GM12878 (cell line): ENCODE data around the gene WDR75. TPM values are rescaled to one million over a fixed set of nuclear protein-coding genes. Genes with fewer than 3 reads are reported as not detected.

Source experiments
- ATAC-seq: fragments of 200-7000 bp; cut with Tn5 transposase; 3 replicates; pipeline ENCODE4 v1.9.1; 2020; ENCODE audit warnings: mild to moderate bottlenecking, moderate library complexity
- BruUV-seq: library from RNA; stranded (reverse); fragments of 400-500 nt; replicated peaks from 2 replicates; lab custom pipeline; 2021; lab: Mats Ljungman, UMichigan
- CTCF ChIA-PET: fragments of 300-600 bp; sonication (Branson Sonifier 250); formaldehyde crosslinking; extraction: SDS; loops from one replicate; lab custom pipeline; 2021; ENCODE audit warnings: inconsistent platforms; lab: Yijun Ruan, JAX
- POLR2A ChIA-PET: fragments of 350-600 bp; formaldehyde crosslinking; extraction: SDS; loops from one replicate; lab custom pipeline; 2021; ENCODE audit warnings: inconsistent platforms; lab: Charles Lee
- RAD21 ChIA-PET: fragments of 300-600 bp; sonication (Branson Sonifier 250); formaldehyde crosslinking; loops from one replicate; lab custom pipeline; 2023; ENCODE audit warnings: antibody characterized with exemption; ENCODE audit not compliant: unreplicated experiment; lab: Charles Lee
- SMC1A ChIA-PET: fragments of 300-600 bp; sonication (Branson Sonifier 250); formaldehyde crosslinking; loops from one replicate; lab custom pipeline; 2023; ENCODE audit not compliant: unreplicated experiment, uncharacterized antibody; lab: Charles Lee
- DNase-seq: peaks from one replicate; pipeline ENCODE4 v3.0.0-alpha.2; 2011; ENCODE audit warnings: low read depth, low spot score
- FAIRE-seq: peaks from 3 replicates; lab custom pipeline; 2011; peaks lifted over from hg19 to GRCh38; lab: Jason Lieb, UNC
- H2AFZ ChIP-seq: 2 replicates; pipeline ENCODE4 v1.6.0; 2011; ENCODE audit warnings: low read depth, low read length, control low read depth; ENCODE audit not compliant: control insufficient read depth
- H3K27ac ChIP-seq: 2 replicates; pipeline ENCODE4 v1.5.1; 2011; ENCODE audit warnings: control low read depth; ENCODE audit not compliant: control insufficient read depth, insufficient read depth
- H3K27me3 ChIP-seq, 2 experiments: replicated peaks in 1 of 2; 2 replicates each; pipeline versions ENCODE4 v1.6.0 to v1.6.1; 2011; ENCODE audit warnings: low read length in 1 of 2; ENCODE audit not compliant: control insufficient read depth in 2 of 2, insufficient read depth in 2 of 2
- H3K36me3 ChIP-seq, 2 experiments: 2 replicates each; pipeline ENCODE4 v1.5.1; 2011; ENCODE audit warnings: low read length in 1 of 2; ENCODE audit not compliant: control insufficient read depth in 2 of 2, insufficient read depth in 2 of 2
- H3K4me1 ChIP-seq: 2 replicates; pipeline ENCODE4 v1.6.1; 2011; ENCODE audit warnings: mild to moderate bottlenecking, low read length, moderate library complexity, mixed read lengths; ENCODE audit not compliant: control insufficient read depth, insufficient read depth
- H3K4me2 ChIP-seq: 2 replicates; pipeline ENCODE4 v1.6.0; 2011; ENCODE audit warnings: control low read depth; ENCODE audit not compliant: control insufficient read depth, insufficient read depth
- H3K4me3 ChIP-seq: fragments of 200-600 bp; sonication (generic); 2 replicates; pipeline ENCODE4 v1.5.1; 2016
- H3K79me2 ChIP-seq: 2 replicates; pipeline ENCODE4 v1.6.0; 2011; ENCODE audit warnings: low read length; ENCODE audit not compliant: control insufficient read depth, insufficient read depth
- H3K9ac ChIP-seq: 2 replicates; pipeline ENCODE4 v1.8.0; 2011; ENCODE audit warnings: low read length, control low read depth, mixed read lengths; ENCODE audit not compliant: control insufficient read depth, insufficient read depth
- H3K9me3 ChIP-seq: replicated peaks from 3 replicates; pipeline ENCODE4 v1.5.1; 2011; ENCODE audit warnings: mild to moderate bottlenecking, low read length; ENCODE audit not compliant: control insufficient read depth, insufficient read depth
- H4K20me1 ChIP-seq: 2 replicates; pipeline ENCODE4 v1.6.0; 2011; ENCODE audit not compliant: control insufficient read depth, insufficient read depth
- BRCA1 ChIP-seq: IDR thresholded peaks from 2 replicates; pipeline ENCODE4 v1.6.1; 2011; ENCODE audit warnings: low read depth, low read length, improper control_type of control experiment
- CHD4 ChIP-seq: fragments of 200-600 bp; sonication (generic); IDR thresholded peaks from 2 replicates; pipeline ENCODE4 v1.6.1; 2016; ENCODE audit warnings: mild to moderate bottlenecking
- CREB1 ChIP-seq: IDR thresholded peaks from 2 replicates; pipeline ENCODE4 v1.6.1; 2012; ENCODE audit warnings: low read depth, mild to moderate bottlenecking, inconsistent platforms
- EGR1 ChIP-seq, 2 experiments: IDR thresholded peaks; 1 replicate in 1 of 2; 2 replicates in 1 of 2; pipeline ENCODE4 v1.6.1; 2011 to 2012; ENCODE audit warnings: low read depth in 2 of 2, low read length in 2 of 2, borderline replicate concordance in 1 of 2, mild to moderate bottlenecking in 1 of 2, moderate library complexity in 1 of 2
- ESRRA ChIP-seq: IDR thresholded peaks from 2 replicates; pipeline ENCODE4 v1.6.1; 2012; ENCODE audit warnings: mild to moderate bottlenecking, low read length, improper control_type of control experiment
- GATAD2B ChIP-seq: fragments of 450-650 bp; conservative IDR thresholded peaks from 2 replicates; pipeline ENCODE4 v1.6.1; 2017; ENCODE audit warnings: low read depth, mild to moderate bottlenecking, moderate library complexity
- HDAC6 ChIP-seq: fragments of 200-600 bp; sonication (generic); IDR thresholded peaks from one replicate; pipeline ENCODE4 v1.8.0; 2017; ENCODE audit warnings: antibody characterized with exemption; ENCODE audit not compliant: unreplicated experiment
- IKZF1 ChIP-seq: fragments of 450-650 bp; conservative IDR thresholded peaks from 2 replicates; pipeline ENCODE4 v1.6.1; 2017; ENCODE audit warnings: antibody characterized with exemption, mild to moderate bottlenecking
- JUNB ChIP-seq: IDR thresholded peaks from 2 replicates; pipeline ENCODE4 v1.6.1; 2016; ENCODE audit warnings: antibody characterized with exemption, mild to moderate bottlenecking
- MEF2B ChIP-seq: fragments of 450-650 bp; IDR thresholded peaks from 2 replicates; pipeline ENCODE4 v1.6.1; 2018; ENCODE audit warnings: mild to moderate bottlenecking, moderate library complexity; ENCODE audit not compliant: partially characterized antibody, poor library complexity, severe bottlenecking
- NBN ChIP-seq: fragments of 450-650 bp; IDR thresholded peaks from 2 replicates; pipeline ENCODE4 v1.6.1; 2016
- NFXL1 ChIP-seq: fragments of 450-650 bp; IDR thresholded peaks from 2 replicates; pipeline ENCODE4 v1.6.1; 2017; ENCODE audit warnings: antibody characterized with exemption, mild to moderate bottlenecking, borderline replicate concordance
- NR2C1 ChIP-seq: fragments of 450-650 bp; IDR thresholded peaks from 2 replicates; pipeline ENCODE4 v1.6.1; 2017; ENCODE audit warnings: antibody characterized with exemption, mild to moderate bottlenecking, moderate library complexity
- PAX8 ChIP-seq: fragments of 450-650 bp; IDR thresholded peaks from 2 replicates; pipeline ENCODE4 v1.6.1; 2017; ENCODE audit warnings: mild to moderate bottlenecking, moderate library complexity
- POU2F2 ChIP-seq: IDR thresholded peaks from 3 replicates; pipeline ENCODE4 v1.6.1; 2011; ENCODE audit warnings: low read depth, mild to moderate bottlenecking, low read length, borderline replicate concordance
- SREBF1 ChIP-seq: IDR thresholded peaks from 2 replicates; pipeline ENCODE4 v1.6.1; 2012; ENCODE audit warnings: mild to moderate bottlenecking, low read length
- SUZ12 ChIP-seq: fragments of 200-600 bp; sonication (generic); IDR thresholded peaks from one replicate; pipeline ENCODE4 v1.6.1; 2018; ENCODE audit warnings: antibody characterized with exemption, mild to moderate bottlenecking; ENCODE audit not compliant: unreplicated experiment
- TAF1 ChIP-seq: IDR thresholded peaks from 2 replicates; pipeline ENCODE4 v1.6.1; 2011; ENCODE audit warnings: mild to moderate bottlenecking, low read depth, low read length, borderline replicate concordance
- WRNIP1 ChIP-seq: IDR thresholded peaks from 2 replicates; pipeline ENCODE4 v1.6.1; 2011; ENCODE audit warnings: low read depth, low read length, improper control_type of control experiment, borderline replicate concordance
- in situ Hi-C: fragments of 300-500 bp; cut with MboI; formaldehyde crosslinking; loops from 9 replicates; pipeline ENCODE4 v1.14.3; 2018; ENCODE audit warnings: mixed read lengths
- intact Hi-C: fragments of 100-400 bp; cut with micrococcal nuclease; formaldehyde crosslinking; loops from one replicate; pipeline ENCODE4 v1.14.2; 2022; ENCODE audit not compliant: unreplicated experiment
- polyA plus RNA-seq, 11 experiments: library from polyadenylated mRNA; depleted of rRNA in 4 of 11; unstranded in 6 of 11; stranded (reverse) in 5 of 11; fragments of >200 nt; fragmentation: Nextera tagmentation in 4 of 11; fragmentation: Illumina TruSeq in 1 of 11; extraction: Ambion mirVana in 4 of 11; extraction: Trizol in 1 of 11; gene quantifications; 1 replicate in 1 of 11; 2 replicates in 10 of 11; pipeline versions ENCODE4 v1.2.1 to v1.2.3, GENCODE V29; 2011 to 2016; ENCODE audit warnings: inconsistent platforms in 2 of 11, missing spikeins in 2 of 11, low read depth in 1 of 11
- total RNA-seq, 4 experiments: library from RNA; depleted of rRNA in 3 of 4; stranded (reverse); fragments of >200 nt in 3 of 4; fragmentation: Illumina TruSeq in 1 of 4; extraction: Trizol in 1 of 4; gene quantifications; 2 replicates each; pipeline versions ENCODE4 v1.2.1 to v1.2.3, GENCODE V29; 2013 to 2021
- TF ChIP-seq, protein P1 (sequence below): fragments of 150-350 bp; IDR thresholded peaks from 2 replicates; pipeline ENCODE4 v1.6.1; 2016; ENCODE audit warnings: low read depth, low read length
- TF ChIP-seq, protein P2 (sequence below): IDR thresholded peaks from 2 replicates; pipeline ENCODE4 v1.6.1; 2011; ENCODE audit warnings: borderline replicate concordance, low read depth, mild to moderate bottlenecking, moderate library complexity, mixed read lengths, low read length; ENCODE audit not compliant: insufficient read depth; ENCODE audit errors: extremely low read length

WDR75 gene
- total and polyA plus RNA-seq, 10 of the 15 experiments (the other 5 are each of a cell fraction or from before 2014, with no cell fraction given), result 53.1 to 98.5 (median 71.5) TPM

- TF ChIP-seq, protein P1, sequence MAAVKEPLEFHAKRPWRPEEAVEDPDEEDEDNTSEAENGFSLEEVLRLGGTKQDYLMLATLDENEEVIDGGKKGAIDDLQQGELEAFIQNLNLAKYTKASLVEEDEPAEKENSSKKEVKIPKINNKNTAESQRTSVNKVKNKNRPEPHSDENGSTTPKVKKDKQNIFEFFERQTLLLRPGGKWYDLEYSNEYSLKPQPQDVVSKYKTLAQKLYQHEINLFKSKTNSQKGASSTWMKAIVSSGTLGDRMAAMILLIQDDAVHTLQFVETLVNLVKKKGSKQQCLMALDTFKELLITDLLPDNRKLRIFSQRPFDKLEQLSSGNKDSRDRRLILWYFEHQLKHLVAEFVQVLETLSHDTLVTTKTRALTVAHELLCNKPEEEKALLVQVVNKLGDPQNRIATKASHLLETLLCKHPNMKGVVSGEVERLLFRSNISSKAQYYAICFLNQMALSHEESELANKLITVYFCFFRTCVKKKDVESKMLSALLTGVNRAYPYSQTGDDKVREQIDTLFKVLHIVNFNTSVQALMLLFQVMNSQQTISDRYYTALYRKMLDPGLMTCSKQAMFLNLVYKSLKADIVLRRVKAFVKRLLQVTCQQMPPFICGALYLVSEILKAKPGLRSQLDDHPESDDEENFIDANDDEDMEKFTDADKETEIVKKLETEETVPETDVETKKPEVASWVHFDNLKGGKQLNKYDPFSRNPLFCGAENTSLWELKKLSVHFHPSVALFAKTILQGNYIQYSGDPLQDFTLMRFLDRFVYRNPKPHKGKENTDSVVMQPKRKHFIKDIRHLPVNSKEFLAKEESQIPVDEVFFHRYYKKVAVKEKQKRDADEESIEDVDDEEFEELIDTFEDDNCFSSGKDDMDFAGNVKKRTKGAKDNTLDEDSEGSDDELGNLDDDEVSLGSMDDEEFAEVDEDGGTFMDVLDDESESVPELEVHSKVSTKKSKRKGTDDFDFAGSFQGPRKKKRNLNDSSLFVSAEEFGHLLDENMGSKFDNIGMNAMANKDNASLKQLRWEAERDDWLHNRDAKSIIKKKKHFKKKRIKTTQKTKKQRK, result no peak
- TF ChIP-seq NFXL1 (no peak), POU2F2 (no peak), WRNIP1 (no peak), SREBF1 (no peak), JUNB (no peak)
- TF ChIP-seq, all 136 proteins: peak for 0
Observed at GRCh38 chr2:189393440-189394111, 47.7 kb upstream of the WDR75 start (continued).

DNA sequence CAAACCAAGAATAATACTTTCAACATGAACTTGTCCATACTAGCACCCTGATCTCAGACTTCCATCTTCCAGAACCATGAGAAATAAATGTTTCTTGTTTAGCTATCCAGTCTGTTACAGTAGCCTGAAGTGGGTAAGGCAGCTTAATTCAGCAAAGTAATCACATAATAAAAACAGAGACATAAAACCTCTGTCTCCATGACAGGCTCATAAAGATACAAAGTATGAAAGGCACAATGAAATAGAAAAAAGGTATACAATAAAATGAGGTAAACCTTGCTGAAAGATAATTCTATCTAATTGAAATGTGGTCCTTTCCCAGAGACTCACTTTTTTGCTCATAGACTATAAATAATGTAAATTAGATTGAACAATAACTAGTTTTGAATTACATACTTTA lies 46.7 kb upstream of the WDR75 start:
- no peaks in the 10 kb centered on the region for H3K36me3 ChIP-seq
- H2AFZ ChIP-seq, result no peak overlapping the region
- ATAC-seq, result no peak
- ChIA-PET POLR2A (no interaction called here), CTCF (no interaction called here), RAD21 (no interaction called here), SMC1A (no interaction called here)
- no peak overlapping the region for H3K27ac ChIP-seq
- no peaks in the 10 kb centered on the region for H3K4me1 ChIP-seq
- intact Hi-C loops (no loop called here), in situ Hi-C loops (no loop called here)
- no TSS peak for BruUV-seq
- H3K9ac ChIP-seq, result no peak overlapping the region
- FAIRE-seq, result no peak
- H3K4me2 ChIP-seq, result no peak overlapping the region
- no peak for DNase-seq
- no peaks in the 10 kb centered on the region for H4K20me1 ChIP-seq
- no peak overlapping the region for H3K4me3 ChIP-seq
- H3K27me3 ChIP-seq, result no peaks in the 10 kb centered on the region
- H3K79me2 ChIP-seq, result no peaks in the 10 kb centered on the region
- no peaks in the 10 kb centered on the region for H3K9me3 ChIP-seq
- TF ChIP-seq, protein P2, sequence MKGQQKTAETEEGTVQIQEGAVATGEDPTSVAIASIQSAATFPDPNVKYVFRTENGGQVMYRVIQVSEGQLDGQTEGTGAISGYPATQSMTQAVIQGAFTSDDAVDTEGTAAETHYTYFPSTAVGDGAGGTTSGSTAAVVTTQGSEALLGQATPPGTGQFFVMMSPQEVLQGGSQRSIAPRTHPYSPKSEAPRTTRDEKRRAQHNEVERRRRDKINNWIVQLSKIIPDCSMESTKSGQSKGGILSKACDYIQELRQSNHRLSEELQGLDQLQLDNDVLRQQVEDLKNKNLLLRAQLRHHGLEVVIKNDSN, result no peak
- no peak for TF ChIP-seq ESRRA
- no peak for TF ChIP-seq NR2C1
- no peak for TF ChIP-seq BRCA1
- no peak for TF ChIP-seq GATAD2B
- no peak for TF ChIP-seq EGR1 (IDR thresholded peaks at IDR 0.05; ENCODE audit: borderline replicate concordance in 1 of 2, low read depth in 2 of 2, low read length in 2 of 2)
- TF ChIP-seq IKZF1, result no peak
- no peak for TF ChIP-seq MEF2B
- no peak for TF ChIP-seq CREB1
- no peak for TF ChIP-seq CHD4
- no peak for TF ChIP-seq HDAC6
- TF ChIP-seq NBN, result no peak
- no peak for TF ChIP-seq PAX8
- TF ChIP-seq SUZ12, result no peak
- no peak for TF ChIP-seq TAF1
